IPS-NIHi7 (cell line): ENCODE data around the gene POU2F1.
A peak's percentile ranks its signal among the peaks of the same experiment; 100 is the strongest.

Source experiments
- DNase-seq: peaks from one replicate; pipeline ENCODE4 v3.0.0; 2012; ENCODE audit warnings: mixed read lengths; ENCODE audit errors: extremely low spot score

POU2F1 gene

DNA sequence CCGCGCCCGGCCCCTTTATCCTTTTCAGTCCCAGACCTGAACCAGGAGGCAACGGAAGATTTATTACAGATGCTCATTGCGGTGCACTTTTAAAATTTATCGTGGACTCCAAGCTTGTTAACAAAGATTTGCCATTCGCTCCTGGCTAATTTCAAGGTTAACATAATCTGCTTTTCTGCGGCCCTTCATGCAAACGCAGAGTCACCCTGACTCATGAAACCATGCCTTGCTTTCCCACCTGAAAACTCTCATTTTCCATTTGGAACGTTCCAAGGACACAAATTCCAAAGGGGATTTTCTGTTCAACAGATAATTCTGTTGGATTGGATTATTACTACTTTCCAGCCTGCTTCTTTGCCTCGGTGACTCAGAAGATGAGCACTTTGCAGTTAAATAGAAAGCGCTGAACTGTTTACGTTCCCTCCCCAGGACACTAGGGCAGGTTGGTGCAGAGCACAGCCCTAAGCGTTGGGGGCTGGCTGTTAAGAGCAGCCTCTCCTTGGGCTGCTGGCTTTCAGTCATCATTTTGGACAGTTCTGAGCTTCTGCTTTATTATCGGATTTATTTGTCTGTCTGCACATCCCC is 246.5 kb downstream of the POU2F1 start:
- DNase-seq, result peak; percentile 64

DNA sequence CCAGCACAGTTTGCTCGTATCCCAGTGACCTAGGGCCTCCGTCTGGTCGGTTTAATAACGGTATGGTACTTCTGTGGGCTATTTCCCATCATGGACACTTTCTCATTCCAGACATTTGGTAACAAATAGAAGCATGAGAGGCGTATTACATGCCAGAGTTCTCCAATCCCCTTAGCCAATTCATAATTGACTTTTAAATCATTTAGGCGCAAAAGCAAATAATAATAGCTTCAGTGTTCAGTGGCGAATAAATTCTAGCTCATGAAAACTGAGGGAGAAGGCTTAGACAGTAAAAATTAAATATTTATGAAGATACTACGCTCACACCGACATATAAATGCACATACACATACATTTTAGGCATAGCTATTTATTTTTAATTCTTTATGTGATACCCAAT is 247.1 kb downstream of the POU2F1 start:
- no peak for DNase-seq

DNA sequence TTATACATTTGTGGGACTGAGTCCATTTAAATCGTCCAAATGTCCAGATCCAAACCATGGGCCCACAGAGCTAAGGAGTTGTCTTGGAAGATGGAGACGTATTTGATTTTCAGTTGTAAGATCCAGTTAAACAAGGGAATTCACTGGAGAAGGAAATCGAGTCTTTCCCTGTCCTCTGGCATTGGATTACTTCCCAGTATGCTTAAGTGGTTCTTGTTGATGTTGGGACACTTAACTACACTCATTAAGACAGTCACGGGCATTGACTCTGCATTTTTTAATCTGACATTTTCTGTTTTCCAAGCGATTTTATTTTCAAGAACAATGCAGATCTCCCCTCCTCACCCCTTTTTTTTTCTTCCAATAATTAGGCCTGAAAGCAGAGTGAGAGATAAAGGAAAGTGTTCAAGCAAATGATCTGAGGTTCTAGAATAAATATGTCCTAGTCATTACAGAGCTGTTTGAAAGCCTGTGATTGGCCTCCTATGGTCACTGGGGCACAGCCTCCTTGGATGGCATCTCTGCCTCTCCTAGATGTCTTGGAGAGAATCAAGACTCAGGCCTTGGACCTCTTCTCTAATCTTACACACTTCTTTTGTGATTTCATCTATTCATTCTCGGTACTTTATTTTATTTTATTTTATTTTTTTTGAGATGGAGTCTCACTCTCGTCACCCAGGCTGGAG is 248.7 kb downstream of the POU2F1 start:
- DNase-seq, result no peak

DNA sequence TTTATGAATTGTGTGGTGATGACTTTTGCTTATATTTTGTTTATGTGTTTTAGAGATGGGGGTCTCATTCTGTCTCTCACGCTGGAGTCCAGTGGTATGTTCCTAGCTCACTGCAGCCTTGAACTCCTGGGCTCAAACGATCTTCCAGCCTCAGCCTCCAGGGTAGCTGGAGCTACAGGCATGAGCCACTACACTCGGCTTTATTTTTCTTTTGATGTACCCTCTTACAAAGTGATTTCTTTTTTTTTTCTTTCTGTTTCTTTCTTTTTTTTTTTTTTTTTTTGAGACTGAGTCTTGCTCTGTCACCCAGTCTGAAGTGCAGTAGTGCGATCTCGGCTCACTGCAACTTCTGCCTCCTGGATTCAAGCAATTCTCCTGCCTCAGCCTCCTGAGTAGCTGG is 250.9 kb downstream of the POU2F1 start:
- no peak for DNase-seq

DNA sequence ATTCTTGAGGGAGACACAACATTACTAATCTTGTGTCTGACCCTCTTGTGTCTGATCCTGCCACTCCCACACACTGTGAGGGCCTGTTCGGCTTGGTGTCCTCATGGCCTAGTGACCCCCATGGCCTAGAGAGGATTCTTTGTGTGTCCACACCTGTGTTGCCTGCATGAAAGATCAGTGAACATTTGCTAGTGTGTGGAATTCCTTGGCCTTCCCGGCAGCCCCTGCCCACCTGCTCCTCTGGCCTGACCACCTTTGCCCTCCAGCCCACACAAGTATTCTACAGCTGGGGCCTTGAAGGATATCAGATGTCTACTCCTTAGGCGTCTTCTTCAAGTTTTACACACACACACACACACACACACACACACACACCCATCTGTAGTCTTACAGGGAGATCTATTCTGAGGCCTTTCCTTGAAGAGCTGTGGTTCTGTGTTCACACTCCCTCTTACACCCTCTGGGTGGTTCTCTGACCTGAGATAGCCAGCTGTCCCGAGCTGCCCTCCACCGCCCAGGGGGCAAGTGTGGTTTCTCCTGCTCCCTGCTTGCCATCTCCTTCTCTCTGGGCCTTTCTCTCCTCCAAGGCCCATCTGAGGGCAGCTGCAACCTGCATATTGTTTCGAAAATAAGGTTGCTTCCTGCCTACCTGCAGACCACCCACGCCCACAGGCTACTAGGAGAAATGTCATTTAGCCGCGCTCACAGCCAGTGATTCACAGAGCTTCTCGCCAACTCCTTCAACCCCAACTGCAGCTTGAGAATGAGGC is 252.3 kb downstream of the POU2F1 start:
- no peak for DNase-seq

DNA sequence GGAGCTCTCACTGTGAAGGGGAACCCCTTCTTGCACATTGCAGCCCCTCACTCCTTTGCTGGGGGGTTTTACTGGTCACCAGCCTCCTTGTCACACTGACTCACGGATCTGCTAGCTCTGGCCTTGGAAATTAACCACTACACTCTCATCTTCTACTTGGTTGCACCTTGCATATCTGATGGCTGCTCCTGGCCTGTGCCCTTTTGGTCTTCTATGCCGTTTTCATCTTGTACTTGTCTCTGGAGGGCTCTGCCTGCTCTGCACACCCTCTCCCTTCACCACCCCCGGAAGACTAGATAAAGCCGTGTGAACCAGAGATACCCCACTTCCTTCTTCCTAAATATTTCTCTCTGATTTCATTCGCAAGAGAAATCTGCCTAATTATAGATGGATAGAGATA is 253.1 kb downstream of the POU2F1 start:
- no peak for DNase-seq

DNA sequence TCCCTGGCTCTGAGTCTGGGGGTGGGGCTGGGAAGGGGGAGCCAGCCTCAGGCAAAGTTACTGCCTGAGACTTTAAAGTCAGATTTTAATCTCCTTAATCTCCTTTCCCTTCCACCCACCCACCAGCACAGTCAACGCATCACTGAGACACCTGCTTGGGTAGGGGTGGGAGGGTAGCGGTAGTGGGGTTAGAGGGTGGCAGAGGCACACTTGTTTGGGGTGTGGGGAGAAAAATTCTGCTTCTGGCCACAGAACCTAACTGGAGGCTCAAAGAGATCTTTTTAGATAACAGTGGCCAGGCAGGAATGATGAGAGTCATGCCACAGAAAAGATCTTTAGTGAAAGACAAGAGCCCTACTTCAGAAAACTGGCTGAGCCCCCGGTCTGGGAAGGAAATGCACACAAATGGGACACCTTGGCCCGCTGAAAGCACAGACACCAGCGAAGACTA is 253.5 kb downstream of the POU2F1 start:
- no peak for DNase-seq

DNA sequence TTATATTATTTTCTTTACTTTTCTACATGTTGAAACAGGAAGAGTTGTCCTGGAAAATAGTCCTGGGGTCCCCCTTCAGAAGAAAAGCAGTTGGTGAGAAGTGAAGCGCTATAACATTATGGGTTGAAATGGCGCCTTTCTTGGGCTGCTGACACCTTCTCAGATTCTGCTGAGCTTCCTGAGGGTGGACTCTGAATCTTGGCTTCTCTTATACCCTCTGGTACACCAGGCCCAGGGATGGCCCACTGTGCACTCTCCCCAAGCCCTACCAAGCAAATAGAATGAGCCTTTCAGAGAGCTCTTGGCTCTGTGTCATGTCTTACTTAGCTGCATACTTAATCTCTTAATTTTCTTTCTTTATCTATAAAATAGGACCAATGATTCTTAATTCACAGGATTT is 255.4 kb downstream of the POU2F1 start:
- no peak for DNase-seq
